COLO668 (cell line): ENCODE data around the gene MAPK8.

Experiments
- DNase-seq: peaks from one replicate; lab custom pipeline; 2025; ENCODE audit not compliant: unreplicated experiment; lab: John Stamatoyannopoulos, UW

The MAPK8 gene

GRCh38 chr10:48381971-48382370, 75.5 kb downstream of the MAPK8 start:
- no peak for DNase-seq

DNA sequence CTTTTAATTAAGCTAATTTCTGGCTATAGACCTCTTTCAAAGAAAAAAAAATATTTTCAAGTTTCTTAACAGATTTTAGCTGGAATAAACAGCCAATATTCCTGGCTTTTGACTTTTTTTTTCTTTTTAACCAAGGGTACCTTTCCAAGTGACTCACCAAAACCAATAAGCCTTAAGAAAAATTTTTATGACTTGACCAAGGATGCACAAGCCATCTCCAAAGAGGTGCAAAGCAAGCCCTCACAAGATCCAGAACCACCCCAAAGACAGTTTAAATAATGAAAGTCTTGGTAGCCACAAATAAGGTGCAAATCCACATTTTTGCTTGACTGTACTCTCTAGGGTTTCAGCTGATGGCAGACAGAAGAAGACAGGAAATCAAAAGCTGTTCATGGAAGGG, 76.5 kb downstream of the MAPK8 start:
- no peak for DNase-seq

GRCh38 chr10:48383393-48383792, 76.9 kb downstream of the MAPK8 start:
- DNase-seq: no peak

- DNase-seq: no peak
Measured at GRCh38 chr10:48384699-48384982, 78.2 kb downstream of the MAPK8 start.

- DNase-seq: no peak
Measured at GRCh38 chr10:48389272-48389671, 82.8 kb downstream of the MAPK8 start.

- DNase-seq: no peak
Measured at GRCh38 chr10:48389846-48390557, 83.5 kb downstream of the MAPK8 start.

DNA sequence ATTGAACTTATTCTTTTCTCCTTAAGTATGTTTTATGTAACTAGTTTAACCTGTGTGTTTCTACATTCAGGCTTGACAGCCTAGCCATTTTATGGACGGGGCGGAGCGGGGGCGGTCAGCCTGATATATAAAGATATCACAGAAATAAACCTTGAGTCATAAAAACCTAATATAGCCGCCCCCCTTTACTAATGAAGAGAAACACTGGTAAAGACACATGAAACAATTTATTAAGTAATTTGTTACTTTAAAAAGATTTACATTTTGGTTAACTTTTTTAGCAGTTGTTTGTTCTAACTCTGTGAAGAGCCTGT, 84.0 kb downstream of the MAPK8 start:
- DNase-seq: no peak

GRCh38 chr10:48390933-48391845, 84.7 kb downstream of the MAPK8 start:
- DNase-seq: no peak

DNA sequence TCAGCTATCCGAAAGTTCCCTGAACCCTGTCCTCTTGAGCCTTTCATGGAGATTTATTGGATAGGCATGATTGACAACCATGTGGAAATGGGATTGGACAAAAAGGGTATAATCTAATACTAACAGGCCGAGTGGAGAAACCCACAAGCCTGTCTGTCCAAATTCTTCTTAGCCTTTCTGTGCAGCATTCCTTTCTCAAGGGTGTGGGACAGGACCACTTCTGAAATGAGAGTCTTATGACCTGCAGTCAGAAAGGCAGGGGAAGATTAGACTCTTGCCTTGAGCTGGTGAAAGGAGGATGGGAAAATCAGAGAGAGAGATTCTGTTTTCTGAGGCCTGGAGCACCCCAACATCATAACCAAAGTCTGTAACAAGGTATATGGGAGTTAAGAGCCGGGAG, 85.5 kb downstream of the MAPK8 start:
- no peak for DNase-seq

GRCh38 chr10:48398261-48398660, 91.8 kb downstream of the MAPK8 start:
- no peak for DNase-seq

- DNase-seq: no peak
Measured at GRCh38 chr10:48399056-48399541, 92.6 kb downstream of the MAPK8 start.

DNA sequence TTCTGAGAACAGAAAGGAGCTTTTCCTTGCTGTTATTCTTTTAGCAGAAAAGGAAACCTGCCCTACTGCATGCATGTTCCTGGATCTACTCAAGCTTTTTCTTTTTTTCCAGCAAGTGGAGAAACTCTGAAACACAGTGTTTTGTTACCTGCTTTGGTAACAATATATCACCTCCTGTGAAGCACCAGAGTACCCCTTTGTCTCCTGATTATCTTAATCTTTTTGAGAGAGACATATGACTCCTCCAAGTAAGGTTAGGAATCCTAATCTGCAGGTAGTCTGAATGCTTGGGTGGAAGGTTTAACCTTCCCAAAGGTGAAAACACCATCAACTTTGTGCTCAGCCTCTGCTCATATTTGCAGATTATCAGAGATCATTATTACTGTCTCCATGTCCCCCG, 93.1 kb downstream of the MAPK8 start:
- DNase-seq: no peak

- DNase-seq: no peak
Measured at GRCh38 chr10:48400129-48400849, 93.8 kb downstream of the MAPK8 start.

GRCh38 chr10:48400850-48401220, 94.4 kb downstream of the MAPK8 start:
- DNase-seq: no peak

GRCh38 chr10:48404646-48405045, 98.2 kb downstream of the MAPK8 start:
- no peak for DNase-seq

GRCh38 chr10:48406204-48406603, 99.7 kb downstream of the MAPK8 start:
- DNase-seq: no peak

- no peak for DNase-seq
Measured at GRCh38 chr10:48406658-48407057, 100.2 kb downstream of the MAPK8 start.

- DNase-seq: no peak
Measured at GRCh38 chr10:48410503-48410902, 104.0 kb downstream of the MAPK8 start.

- DNase-seq: no peak
Measured at GRCh38 chr10:48411510-48411909, 105.0 kb downstream of the MAPK8 start.

DNA sequence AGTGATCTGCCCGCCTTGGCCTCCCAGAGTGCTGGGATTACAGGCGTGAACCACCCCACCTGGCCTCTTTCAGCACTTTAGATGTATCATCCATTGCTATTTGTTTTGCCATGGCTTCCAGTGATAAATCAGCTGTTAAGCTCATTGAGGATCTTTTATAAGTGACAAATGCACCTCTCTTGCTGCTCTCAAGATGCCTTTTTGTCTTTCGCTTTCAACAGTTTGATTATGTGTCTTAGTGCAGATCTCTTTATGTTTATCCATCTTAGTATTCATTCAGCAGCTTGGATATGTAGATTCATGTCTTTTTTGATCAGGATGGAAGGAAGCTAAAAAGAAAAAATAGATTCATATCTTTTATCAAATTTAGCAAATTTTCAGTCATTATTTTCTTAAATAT, 105.6 kb downstream of the MAPK8 start:
- DNase-seq: no peak

DNA sequence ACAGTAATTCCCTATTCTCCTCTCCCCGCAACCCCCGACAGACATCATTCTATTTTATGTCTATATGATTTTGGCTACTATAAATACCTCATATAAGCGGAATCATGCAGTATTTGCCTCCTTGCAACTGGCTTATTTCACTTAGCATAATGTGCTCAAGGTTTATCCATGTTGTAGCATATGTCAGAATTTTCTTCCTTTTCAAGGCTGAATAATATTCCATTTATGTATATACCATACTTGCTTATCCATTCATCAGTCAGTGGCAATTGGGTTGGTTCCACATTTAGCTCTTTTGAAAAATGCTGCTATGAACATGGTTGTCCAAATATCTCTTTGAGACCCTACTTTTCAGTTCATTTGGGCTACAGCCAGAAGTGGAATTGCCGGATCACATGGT, 106.5 kb downstream of the MAPK8 start:
- no peak for DNase-seq

DNA sequence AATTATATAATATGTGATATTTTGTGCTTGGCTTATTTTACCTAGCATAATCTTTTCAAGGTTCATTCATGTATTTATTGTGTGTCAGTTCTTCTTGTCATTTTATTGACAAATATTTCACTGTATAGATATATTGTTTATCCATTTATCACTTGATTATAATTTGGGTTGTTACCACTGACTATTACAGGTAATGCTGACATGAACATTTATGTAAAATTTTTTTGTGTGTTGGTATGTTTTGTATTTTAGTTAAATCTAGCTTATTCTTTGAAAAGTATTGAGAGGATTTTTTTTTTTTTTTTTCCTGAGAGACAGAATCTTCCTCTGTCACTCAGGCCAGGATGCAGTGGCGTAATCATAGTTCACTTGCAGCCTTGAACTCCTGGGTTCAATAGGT, 107.7 kb downstream of the MAPK8 start:
- DNase-seq: no peak
